Thymus (tissue), 11 donors: Measurements from ENCODE around the gene UTP20. TPM values are rescaled to one million over a fixed set of nuclear protein-coding genes. Genes with fewer than 3 reads are reported as not detected.

Source experiments
- DNase-seq, 9 donors: peaks; one replicate each; pipeline ENCODE4 v3.0.0-alpha.2; 2013; ENCODE audit warnings: low spot score in 9 of 9, low read depth in 6 of 9, missing footprints in 1 of 9
- H3K27ac ChIP-seq, 2 donors: one replicate each; pipeline ENCODE4 v1.5.1; 2013; ENCODE audit warnings: control low read depth in 1 of 2, low read depth in 1 of 2, low read length in 1 of 2, mild to moderate bottlenecking in 1 of 2, moderate library complexity in 1 of 2
- H3K27me3 ChIP-seq, 2 donors: one replicate each; pipeline ENCODE4 v1.5.1; 2013; ENCODE audit warnings: low read length in 1 of 2; ENCODE audit not compliant: control insufficient read depth in 2 of 2, insufficient read depth in 1 of 2
- H3K36me3 ChIP-seq, 2 donors: one replicate each; pipeline ENCODE4 v1.5.1; 2013; ENCODE audit warnings: low read length in 1 of 2, mild to moderate bottlenecking in 1 of 2, moderate library complexity in 1 of 2; ENCODE audit not compliant: control insufficient read depth in 2 of 2, insufficient read depth in 2 of 2
- H3K4me1 ChIP-seq, 2 donors: one replicate each; pipeline ENCODE4 v1.5.1; 2013; ENCODE audit warnings: low read length in 2 of 2; ENCODE audit not compliant: control insufficient read depth in 2 of 2, insufficient read depth in 2 of 2
- H3K4me3 ChIP-seq, 2 donors: one replicate each; pipeline ENCODE4 v1.5.1; 2013; ENCODE audit warnings: low read length in 2 of 2, control low read depth in 1 of 2, mild to moderate bottlenecking in 1 of 2
- H3K9me3 ChIP-seq, 2 donors: one replicate each; pipeline ENCODE4 v1.5.1; 2013; ENCODE audit warnings: low read length in 1 of 2, mild to moderate bottlenecking in 1 of 2; ENCODE audit not compliant: control insufficient read depth in 2 of 2, insufficient read depth in 1 of 2
- WGBS: extraction: QIAGEN DNeasy Blood & Tissue Kit; methylation state at CpG from one replicate; pipeline ENCODE4 v1.1.7; 2013; 5-methylcytosine and 5-hydroxymethylcytosine counted together
- polyA plus RNA-seq: library from polyadenylated mRNA; stranded (reverse); fragments of 200-250 nt; gene quantifications from one replicate; pipeline ENCODE4 v1.2.3, GENCODE V29; 2013
- total RNA-seq: library from RNA; stranded (reverse); fragments of 120-200 nt; gene quantifications from one replicate; pipeline ENCODE4 v1.2.4, GENCODE V29; 2013
- donor health status: healthy.

UTP20 gene
- total and polyA plus RNA-seq, 2 donors, result 2.5 to 9.3 TPM

GRCh38 chr12:101257357-101257756, 22.5 kb upstream of the UTP20 start:
- H3K27me3 ChIP-seq, result no peaks in the 10 kb centered on the region
- WGBS, result 89% methylated on average over 4 of the region's 4 CpGs
- H3K9me3 ChIP-seq, result no peaks in the 10 kb centered on the region
- DNase-seq, result no peak
- H3K27ac ChIP-seq, result no peak overlapping the region
- no peaks in the 10 kb centered on the region for H3K36me3 ChIP-seq
- H3K4me1 ChIP-seq, result no peaks in the 10 kb centered on the region
- H3K4me3 ChIP-seq, result no peak overlapping the region

DNA sequence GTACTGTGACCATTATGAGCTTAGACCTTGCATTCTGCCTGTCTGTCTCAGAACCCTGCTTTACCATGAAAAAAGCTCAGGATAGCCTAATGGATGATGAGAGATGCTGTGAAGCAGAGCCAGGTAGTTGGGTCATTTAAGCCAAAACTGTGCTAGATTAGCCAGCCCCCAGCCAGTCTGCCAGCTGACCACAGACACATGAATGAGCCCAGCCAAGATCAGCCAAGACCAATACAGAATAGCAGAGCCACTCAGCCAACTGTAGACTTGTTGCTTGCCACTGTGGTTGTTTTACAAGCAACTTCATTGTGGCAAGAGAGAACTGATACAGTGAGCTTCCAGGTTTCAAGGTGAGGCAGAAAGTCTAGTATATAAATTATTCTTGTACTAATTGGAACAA, 12.8 kb upstream of the UTP20 start:
- Histone ChIP-seq H3K36me3 (no peaks in the 10 kb centered on the region), H3K27me3 (no peaks in the 10 kb centered on the region), H3K4me1 (no peaks in the 10 kb centered on the region), H3K4me3 (no peak overlapping the region), H3K27ac (no peak overlapping the region), H3K9me3 (no peaks in the 10 kb centered on the region)
- DNase-seq, result no peak

DNA sequence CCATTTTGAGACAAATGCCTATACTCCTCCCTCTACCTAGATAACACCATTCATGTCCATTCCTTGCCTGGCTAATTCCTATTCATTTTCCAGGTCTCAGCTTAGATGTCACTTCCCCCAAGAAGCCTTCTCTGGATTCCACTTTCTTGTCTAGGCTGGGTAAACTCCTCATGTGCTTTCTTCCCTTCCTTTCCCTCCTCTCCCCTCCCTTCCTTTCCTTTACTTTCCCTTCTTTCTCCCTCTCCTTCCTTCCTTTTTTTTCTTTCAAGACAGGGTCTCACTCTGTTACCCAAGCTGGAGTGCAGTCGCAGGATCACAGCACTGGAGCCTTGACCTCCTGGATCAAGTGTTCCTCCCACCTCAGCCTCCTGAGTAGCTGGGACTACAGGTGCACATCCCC, 3.5 kb upstream of the UTP20 start:
- Histone ChIP-seq H3K27ac (no peak overlapping the region), H3K4me1 (no peaks in the 10 kb centered on the region), H3K4me3 (no peak overlapping the region), H3K27me3 (peaks cover 0 to 17% of the 10 kb centered on the region in 2 donors), H3K9me3 (no peaks in the 10 kb centered on the region), H3K36me3 (no peaks in the 10 kb centered on the region)
- WGBS, result 85% methylated on average over 1 of the region's 1 CpG
- DNase-seq, result no peak

- Histone ChIP-seq H3K4me3 (no peak overlapping the region), H3K4me1 (no peaks in the 10 kb centered on the region), H3K27ac (no peak overlapping the region), H3K36me3 (no peaks in the 10 kb centered on the region), H3K27me3 (peaks cover 0 to 17% of the 10 kb centered on the region in 2 donors), H3K9me3 (no peaks in the 10 kb centered on the region)
- DNase-seq, result no peak
- 89% methylated on average over 3 of the region's 3 CpGs for WGBS
Measured at GRCh38 chr12:101277443-101277842, 2.5 kb upstream of the UTP20 start.

GRCh38 chr12:101287357-101287756, 7.5 kb downstream of the UTP20 start:
- WGBS, result 97% methylated on average over 3 of the region's 3 CpGs
- H3K4me1 ChIP-seq, result no peaks in the 10 kb centered on the region
- no peak overlapping the region for H3K4me3 ChIP-seq
- H3K9me3 ChIP-seq, result no peaks in the 10 kb centered on the region
- peaks cover 6 to 21% of the 10 kb centered on the region in 2 donors for H3K36me3 ChIP-seq
- H3K27ac ChIP-seq, result no peak overlapping the region
- no peak for DNase-seq
- no peaks in the 10 kb centered on the region for H3K27me3 ChIP-seq

DNA sequence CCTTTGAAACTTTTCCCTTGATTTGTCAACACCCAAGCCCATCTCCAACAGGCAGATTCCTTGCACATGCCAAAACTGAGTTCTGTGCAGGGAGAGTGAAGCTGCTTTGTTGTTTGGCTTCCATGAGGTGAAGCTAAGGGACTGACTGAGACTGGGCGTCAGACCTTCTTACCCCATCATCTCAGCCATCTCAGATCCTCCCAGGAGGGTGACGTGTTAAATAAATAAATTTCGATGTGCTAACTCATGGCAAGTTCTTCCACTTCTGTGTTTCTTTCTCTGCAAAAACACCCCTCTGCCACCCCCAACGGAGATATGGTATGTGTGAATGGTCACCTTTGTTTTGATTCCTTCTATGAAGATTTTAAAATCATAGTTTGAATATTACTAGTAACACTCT, 17.8 kb downstream of the UTP20 start:
- no peaks in the 10 kb centered on the region for H3K9me3 ChIP-seq
- 95% methylated on average over 4 of the region's 4 CpGs for WGBS
- peaks cover 15 to 16% of the 10 kb centered on the region in 2 donors for H3K36me3 ChIP-seq
- H3K4me1 ChIP-seq, result no peaks in the 10 kb centered on the region
- no peak for DNase-seq
- no peaks in the 10 kb centered on the region for H3K27me3 ChIP-seq
- H3K4me3 ChIP-seq, result no peak overlapping the region
- no peak overlapping the region for H3K27ac ChIP-seq

- Histone ChIP-seq H3K9me3 (no peaks in the 10 kb centered on the region), H3K4me3 (no peak overlapping the region), H3K4me1 (no peaks in the 10 kb centered on the region), H3K27me3 (no peaks in the 10 kb centered on the region), H3K27ac (no peak overlapping the region), H3K36me3 (peaks cover 15 to 16% of the 10 kb centered on the region in 2 donors)
- no peak for DNase-seq
- WGBS, result 98% methylated on average over 2 of the region's 2 CpGs
Measured at GRCh38 chr12:101298426-101298825, 18.5 kb downstream of the UTP20 start.

DNA sequence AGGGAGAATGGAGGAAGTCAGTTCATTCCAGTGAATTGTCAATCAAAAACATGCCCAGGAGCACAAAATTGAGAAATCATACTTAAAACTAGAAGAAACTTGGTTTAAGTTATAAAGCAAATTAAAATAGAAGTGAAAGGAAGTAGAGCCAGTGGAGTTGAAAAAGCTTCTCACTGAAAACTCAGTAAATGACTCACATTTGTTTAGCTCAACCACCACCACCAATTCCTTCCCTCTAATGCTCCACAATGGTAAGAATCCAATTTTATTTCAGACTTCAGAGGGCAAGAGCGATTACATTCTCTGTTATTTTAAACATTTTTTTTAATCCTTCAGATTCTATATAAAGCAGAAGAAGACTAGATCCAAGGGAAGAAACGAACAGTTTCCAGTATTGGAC, 19.4 kb downstream of the UTP20 start:
- Histone ChIP-seq H3K27ac (no peak overlapping the region), H3K27me3 (no peaks in the 10 kb centered on the region), H3K9me3 (no peaks in the 10 kb centered on the region), H3K4me3 (no peak overlapping the region), H3K4me1 (no peaks in the 10 kb centered on the region), H3K36me3 (peaks cover 15 to 16% of the 10 kb centered on the region in 2 donors)
- WGBS, result 96% methylated on average over 2 of the region's 2 CpGs
- DNase-seq, result no peak

- WGBS, result 99% methylated on average over 3 of the region's 3 CpGs
Measured at GRCh38 chr12:101299931-101300330, 20.0 kb downstream of the UTP20 start.

DNA sequence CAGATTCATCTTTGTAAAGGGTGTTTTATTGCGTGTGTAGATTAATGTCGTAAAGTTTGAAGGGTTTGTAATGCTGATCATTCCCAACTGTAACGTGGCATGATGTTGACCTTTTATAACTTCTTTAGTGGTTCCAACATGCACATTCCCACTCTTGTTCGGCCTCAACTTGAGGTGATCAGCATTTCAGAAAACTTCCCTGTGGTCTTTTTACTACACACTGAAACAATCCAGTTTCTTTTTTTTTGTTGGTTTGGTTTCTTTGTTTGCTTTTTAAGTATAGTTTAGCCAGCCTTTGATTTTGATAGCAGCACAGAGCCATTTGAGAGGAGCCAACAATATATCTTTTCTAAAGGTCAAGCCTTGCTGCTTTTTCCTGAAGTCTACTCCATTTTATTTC, 22.8 kb downstream of the UTP20 start:
- H3K27ac ChIP-seq, result no peak overlapping the region
- H3K4me1 ChIP-seq, result no peaks in the 10 kb centered on the region
- no peak overlapping the region for H3K4me3 ChIP-seq
- no peaks in the 10 kb centered on the region for H3K9me3 ChIP-seq
- no peak for DNase-seq
- WGBS, result 97% methylated on average over 4 of the region's 4 CpGs
- peaks cover 15 to 19% of the 10 kb centered on the region in 2 donors for H3K36me3 ChIP-seq
- H3K27me3 ChIP-seq, result no peaks in the 10 kb centered on the region

More at GRCh38 chr12:101299931-101300330, 20.0 kb downstream of the UTP20 start:
- DNase-seq, result no peak
- H3K27ac ChIP-seq, result no peak overlapping the region
- H3K9me3 ChIP-seq, result no peaks in the 10 kb centered on the region
- H3K4me1 ChIP-seq, result no peaks in the 10 kb centered on the region
- no peak overlapping the region for H3K4me3 ChIP-seq
- no peaks in the 10 kb centered on the region for H3K27me3 ChIP-seq
- peaks cover 15 to 18% of the 10 kb centered on the region in 2 donors for H3K36me3 ChIP-seq
